Measurements from ENCODE around the gene EFCAB5.

- no peak for TF ChIP-seq CTCF (IDR thresholded peaks at IDR 0.05)
- TF ChIP-seq EZH2 (IDR thresholded peaks at IDR 0.05) = no peak
Measured at GRCh38 chr17:29996458-29996857, 55.0 kb downstream of the EFCAB5 start.
